Stimulated activated CD8-positive, alpha-beta memory T cell treated with anti-CD3 and anti-CD28 coated beads, Interleukin-2, amount 100 ng/mL, for 1 hour (primary cell): ENCODE results near the gene MOBP.

Experiments
- DNase-seq, 2 donors: peaks; one replicate each; pipeline ENCODE4 v3.0.0-alpha.2; 2020; ENCODE audit warnings: low read depth in 2 of 2

Gene MOBP

DNA sequence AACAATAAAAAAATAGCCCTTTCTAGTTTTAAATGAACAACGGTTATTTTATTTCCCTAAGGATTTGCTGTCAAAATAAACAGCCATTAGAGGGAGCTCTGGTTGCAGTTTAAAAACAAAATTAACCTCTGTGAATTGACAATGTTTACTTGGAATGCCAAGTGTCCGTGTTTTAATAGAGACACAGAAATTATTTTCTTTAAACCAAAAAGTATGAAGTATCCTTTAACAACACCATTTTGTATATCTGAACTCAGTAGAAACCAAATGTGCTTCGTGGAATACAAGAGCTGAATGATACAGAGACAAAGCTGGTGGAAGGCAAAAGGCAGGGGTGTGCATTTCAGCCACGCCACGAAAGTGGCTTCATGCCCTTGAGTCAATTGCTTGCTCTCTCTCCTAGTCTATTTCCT lies 74.4 kb downstream of the MOBP start:
- no peak for DNase-seq

DNA sequence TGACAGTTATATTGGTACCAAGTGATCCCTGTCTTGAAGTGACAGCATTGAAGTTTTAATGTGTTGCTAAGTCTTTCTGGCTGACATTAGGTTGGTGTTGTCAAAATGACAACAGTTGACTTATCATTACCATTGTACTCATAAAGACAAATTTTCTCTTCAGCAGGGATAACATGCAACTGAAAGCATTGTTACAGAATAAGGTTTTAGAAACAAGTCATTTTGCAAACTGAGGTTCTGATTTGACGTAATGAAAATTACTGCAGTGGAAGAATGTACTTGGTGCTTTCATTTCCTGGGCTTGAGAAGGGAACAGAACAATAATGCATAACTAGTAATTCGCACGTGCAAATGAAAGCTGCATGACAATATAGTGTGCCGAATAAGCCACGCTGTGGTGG lies 75.1 kb downstream of the MOBP start:
- DNase-seq, result no peak

DNA sequence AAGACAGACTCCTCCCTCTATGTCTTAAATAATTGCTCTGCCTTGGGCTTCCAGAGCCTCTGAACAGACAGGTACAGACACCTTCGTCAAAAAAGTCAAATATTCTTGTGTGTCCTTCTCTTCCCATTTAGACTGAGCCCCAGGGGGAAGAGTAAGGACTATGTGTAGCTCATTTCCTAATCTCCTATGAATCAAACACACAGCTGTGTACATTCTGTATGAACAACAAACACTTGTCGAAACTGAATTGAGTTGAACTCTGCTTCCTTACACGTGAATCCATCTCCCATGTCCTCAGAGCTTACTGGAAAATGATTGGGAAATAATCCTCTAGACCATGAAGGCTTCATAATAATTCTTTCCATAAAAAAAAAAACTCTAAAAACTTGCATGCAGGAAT lies 80.8 kb downstream of the MOBP start:
- no peak for DNase-seq

DNA sequence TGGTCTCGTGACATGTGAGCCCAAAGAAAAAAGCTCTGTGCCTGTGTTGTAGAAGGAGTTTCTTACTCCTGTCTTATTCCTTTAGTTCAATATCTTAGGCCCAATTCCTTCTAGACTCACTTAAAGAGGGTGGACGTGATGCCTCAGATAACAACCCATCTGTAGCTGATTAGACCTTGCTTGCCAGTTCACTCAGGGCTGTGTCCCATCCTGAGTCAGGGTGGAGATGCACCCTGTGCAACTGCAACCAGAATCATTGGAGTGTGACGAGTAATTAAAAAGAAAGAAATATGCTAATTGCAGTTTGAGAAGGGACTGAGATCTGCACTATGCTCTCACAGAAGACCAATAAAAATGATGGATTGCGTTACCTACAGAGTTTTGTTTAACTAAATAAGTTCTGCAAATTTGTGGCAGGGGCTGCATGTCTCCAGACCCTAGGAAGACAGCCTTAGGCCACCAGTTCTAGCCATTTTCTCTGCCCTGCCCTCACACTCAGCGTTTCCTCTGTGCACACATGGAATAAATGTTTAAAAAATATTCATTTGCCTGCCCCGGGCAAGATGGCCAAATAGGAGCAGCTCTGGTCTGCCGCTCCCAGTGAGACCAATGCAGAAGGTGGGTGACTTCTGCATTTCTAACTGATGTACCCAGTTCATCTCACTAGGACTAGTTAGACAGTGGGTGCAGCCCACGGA lies 83.0 kb downstream of the MOBP start:
- no peak for DNase-seq
